UCSD-AML1 (cell line): ENCODE measurements around the gene TBL2.
"Not testable (repeated sequence)": the region's sequence is repeated elsewhere in the genome, so short reads cannot be mapped to it uniquely, and the experiment has no call there.

ENCODE experiments used
- DNase-seq: peaks from one replicate; lab custom pipeline; 2025; ENCODE audit not compliant: unreplicated experiment; lab: John Stamatoyannopoulos, UW

Gene TBL2

GRCh38 chr7:73570977-73571376, 7.4 kb downstream of the TBL2 start:
- DNase-seq = no peak

- DNase-seq = no peak
These were observed 7.9 kb downstream of the TBL2 start for GRCh38 chr7:73570521-73570920.

DNA sequence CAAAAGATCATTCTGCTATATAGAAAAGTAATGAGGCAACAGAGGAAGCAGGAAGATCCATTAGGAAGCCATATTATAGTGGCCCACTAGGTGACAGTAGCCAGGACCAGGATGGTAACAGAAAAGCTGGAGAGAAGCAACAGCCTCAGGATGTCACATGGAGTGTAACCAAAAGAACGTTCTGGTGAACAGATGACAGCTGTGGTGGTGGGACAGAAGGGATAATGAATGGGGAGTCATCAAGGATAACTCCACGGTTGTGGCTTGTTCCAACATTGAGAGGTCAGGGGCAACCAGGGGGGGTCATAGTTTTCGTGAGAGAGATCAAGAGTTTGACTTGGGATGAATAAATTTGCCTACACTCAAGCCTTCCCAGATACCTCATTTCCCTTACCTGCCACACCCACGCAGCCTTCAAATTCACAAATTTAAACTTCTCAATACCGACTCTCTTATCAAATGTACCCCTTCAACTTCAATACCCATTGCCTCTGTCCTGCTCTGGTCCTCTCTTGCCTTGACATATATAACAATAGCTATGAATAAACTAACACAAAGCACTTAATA, 9.3 kb downstream of the TBL2 start:
- DNase-seq = no peak

DNA sequence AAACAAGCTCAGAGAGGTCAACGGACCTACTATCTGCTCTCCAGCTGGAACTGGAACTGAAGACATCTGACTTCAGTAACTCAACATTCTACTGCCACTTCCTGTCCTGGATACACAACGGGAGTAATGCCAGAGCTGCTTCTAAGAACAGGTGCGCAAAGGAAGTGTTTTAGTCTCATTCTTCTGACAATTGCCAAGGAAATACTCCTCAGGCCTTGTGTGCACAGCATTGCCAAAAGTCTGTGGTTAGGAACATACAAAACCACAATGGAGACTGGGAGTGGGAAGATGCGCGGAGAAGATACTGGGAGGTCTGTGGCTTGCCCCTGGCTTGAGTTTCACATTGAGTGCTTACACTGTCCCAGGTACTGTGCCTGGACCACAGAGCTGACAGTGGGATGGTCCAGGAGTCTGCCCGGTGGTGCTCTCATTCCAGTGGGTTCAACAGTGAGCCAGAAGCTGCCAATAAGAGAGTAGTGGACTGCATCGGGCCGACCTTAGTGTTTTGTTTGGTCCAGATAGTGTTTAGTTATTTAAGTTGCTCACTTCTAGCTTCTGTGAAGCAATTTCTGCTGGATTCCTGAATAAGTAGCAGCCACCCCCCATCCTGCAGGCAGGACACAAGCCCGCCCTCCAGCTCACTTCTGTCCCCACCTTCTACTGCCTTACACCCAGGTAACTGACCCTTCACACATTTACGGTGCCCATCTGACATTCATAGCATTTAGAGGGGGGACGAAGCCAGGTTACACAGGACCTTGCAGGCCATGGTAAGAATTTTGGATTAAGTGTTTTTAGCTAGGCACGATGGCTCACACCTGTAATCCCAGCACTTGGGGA, 10.3 kb downstream of the TBL2 start:
- no peak for DNase-seq

GRCh38 chr7:73567140-73567539, 11.2 kb downstream of the TBL2 start:
- DNase-seq = no peak

- not testable (repeated sequence) for DNase-seq
These were observed 11.9 kb downstream of the TBL2 start for GRCh38 chr7:73566431-73566830.

- DNase-seq = no peak
These were observed 12.6 kb downstream of the TBL2 start for GRCh38 chr7:73565675-73566340.

- DNase-seq = no peak
These were observed 18.1 kb downstream of the TBL2 start for GRCh38 chr7:73560109-73560835.

GRCh38 chr7:73557397-73558257, 20.8 kb downstream of the TBL2 start, which contains the start of gene BCL7B:
BCL7B (minus strand) TSS chr7:73557690; CDS start chr7:73557578, 112 bp downstream.
- DNase-seq = peak; percentile 69

DNA sequence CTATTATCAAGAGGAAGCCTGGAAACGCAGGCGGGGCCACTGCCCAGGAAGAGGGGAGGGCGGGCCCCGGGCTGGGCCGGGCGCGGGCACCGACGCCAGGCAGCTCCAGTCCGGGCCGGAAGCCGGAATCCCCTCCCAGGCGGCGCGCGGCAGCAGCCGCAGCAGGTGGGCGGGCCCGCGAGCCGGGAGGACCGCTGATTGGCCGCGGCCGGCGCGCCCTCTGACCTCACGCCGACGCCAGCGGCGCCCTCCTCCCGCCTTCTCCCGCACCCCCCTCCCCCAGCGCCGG, 21.3 kb downstream of the TBL2 start:
- DNase-seq = peak; percentile 89

DNA sequence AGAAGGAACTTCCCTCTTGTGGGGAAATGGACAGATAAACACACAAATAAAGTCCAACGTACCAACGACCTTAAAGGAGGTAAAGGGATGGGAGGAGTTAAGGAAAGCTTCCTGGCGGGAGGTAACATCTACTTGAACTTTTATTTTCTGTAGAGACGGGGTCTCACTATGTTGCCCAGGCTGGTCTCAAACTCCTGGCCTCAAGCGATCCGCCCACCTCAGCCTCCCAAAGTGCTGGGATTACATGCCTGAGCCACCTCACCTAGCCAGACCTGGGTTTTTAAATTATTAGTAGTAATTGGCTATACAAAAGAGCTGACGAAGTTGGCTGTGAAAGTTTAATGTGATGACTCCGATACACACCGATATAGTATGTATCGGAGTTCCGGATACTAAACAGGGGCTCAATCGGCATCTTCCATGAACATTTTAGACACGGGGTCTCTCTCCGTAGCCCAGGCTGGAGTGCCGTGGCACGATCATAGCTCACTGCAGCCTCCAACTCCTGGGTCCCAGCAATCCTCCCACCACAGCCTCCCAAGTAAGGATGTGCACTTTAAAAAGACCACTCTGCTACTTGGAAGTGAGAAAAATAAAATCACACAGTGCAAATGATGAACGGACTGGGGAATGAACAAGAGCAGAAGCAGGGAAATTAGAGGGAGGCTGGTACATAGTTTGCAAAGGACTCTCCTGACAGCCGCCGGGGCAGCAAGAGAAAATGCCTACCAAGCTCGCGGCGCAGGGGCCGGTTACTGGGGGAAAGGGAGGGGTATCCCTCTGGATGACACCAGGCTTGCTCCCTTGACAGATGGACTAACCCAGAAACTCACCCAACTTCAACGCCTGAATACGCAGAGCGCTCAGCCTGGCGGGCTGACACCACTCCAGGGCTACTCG, 21.9 kb downstream of the TBL2 start:
- DNase-seq = no peak

- DNase-seq = no peak
These were observed 22.9 kb downstream of the TBL2 start for GRCh38 chr7:73555411-73555982.

- DNase-seq = not testable (repeated sequence)
These were observed 28.3 kb downstream of the TBL2 start for GRCh38 chr7:73550093-73550492.

GRCh38 chr7:73549176-73549575, 29.2 kb downstream of the TBL2 start:
- no peak for DNase-seq

- DNase-seq = no peak
These were observed 30.5 kb downstream of the TBL2 start for GRCh38 chr7:73547841-73548240.

GRCh38 chr7:73544678-73545077, 33.7 kb downstream of the TBL2 start:
- no peak for DNase-seq

DNA sequence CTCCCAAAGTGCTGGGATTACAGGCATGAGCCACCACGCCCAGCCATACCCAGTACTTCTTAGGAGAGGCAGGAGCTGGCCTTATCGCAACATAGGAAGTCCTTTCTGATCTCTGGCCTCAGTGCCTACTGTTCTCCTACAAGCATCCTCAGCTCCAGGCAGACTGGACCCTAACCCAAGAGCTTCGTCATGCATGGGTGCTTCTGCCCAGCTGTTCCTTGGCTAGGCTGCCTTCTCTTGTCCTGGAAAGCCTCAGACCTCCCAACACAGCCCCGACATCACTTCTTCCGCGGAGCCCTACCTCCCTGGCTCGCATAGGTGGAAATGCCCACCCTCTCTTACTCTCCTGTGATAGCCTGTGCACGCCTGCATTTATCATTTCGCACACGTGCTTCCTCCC, 36.7 kb downstream of the TBL2 start:
- DNase-seq = no peak

DNA sequence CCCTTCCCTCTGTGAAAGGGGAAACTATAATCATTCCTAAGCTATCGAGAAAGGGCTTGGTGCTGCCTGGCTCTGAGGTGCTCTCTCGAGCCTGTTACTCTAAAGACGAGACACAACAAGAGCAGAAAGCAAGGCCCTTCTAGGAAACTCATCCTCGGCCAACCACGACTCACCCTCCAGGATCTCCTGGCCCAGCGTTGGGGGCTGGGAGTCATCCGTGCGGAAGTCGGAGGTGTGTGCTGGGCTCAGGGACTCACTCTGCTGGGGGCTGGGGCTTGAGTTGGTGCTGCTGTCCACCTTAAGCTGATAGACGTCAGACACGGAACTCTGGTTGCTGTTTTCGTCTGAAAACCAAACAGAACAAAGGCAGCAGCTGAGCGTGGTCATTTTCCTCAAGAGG, 38.7 kb downstream of the TBL2 start:
- no peak for DNase-seq

- DNase-seq = not testable (repeated sequence)
These were observed 39.9 kb downstream of the TBL2 start for GRCh38 chr7:73538510-73538909.
